ENCODE results near the gene TSC22D3. TPM values are rescaled to one million over a fixed set of nuclear protein-coding genes. Genes with fewer than 3 reads are reported as not detected.

The TSC22D3 gene
- total and polyA plus RNA-seq, 2 experiments from 2014 or later, result 35.9 to 49.0 TPM

DNA sequence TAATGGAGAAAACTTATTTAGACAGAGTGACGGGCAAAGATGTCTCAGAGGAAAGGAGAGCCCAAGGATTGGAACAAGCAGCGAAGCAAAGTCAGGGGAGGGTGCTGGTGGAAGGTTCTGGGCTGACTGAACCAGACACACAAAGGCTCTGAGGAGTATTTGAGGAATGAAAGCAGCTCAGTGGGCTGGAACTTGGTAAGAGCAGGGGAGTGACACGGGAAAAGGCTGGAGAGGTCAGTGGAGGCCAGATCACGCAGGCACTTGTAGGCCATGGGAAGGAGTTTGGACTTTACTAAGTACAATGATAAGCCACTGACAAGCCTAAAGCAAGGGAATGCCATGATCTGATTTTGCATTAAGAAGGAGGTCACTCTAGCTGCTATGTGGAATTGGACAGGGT is 71.4 kb downstream of the TSC22D3 start:
- H3K9me3 ChIP-seq (ENCODE audit: low read depth), result no peaks in the 10 kb centered on the region
- 75 to 92% methylated on average over 4 of the region's 4 CpGs for WGBS, 2 experiments (ENCODE audit: low coverage in 1 of 2, low lambda C conversion rate in 2 of 2, missing lambda C conversion rate in 2 of 2)
- no peaks in the 10 kb centered on the region for H3K36me3 ChIP-seq (ENCODE audit: low read depth)
- H3K27me3 ChIP-seq (replicated peaks; ENCODE audit: insufficient read depth), result no peaks in the 10 kb centered on the region
- H2AFZ ChIP-seq, result no peak overlapping the region
- H4K20me1 ChIP-seq (ENCODE audit: insufficient read depth), result no peaks in the 10 kb centered on the region
- H3K9ac ChIP-seq, result no peak overlapping the region
- in situ Hi-C loops (cut with MboI), result no loop called here
- H3F3A ChIP-seq (ENCODE audit: insufficient read depth), result no peaks in the 10 kb centered on the region
- DNase-seq, result no peak
- no peaks in the 10 kb centered on the region for H3K79me2 ChIP-seq (ENCODE audit: insufficient read depth)
- H3K4me3 ChIP-seq, result no peak overlapping the region
- no peak overlapping the region for H3K27ac ChIP-seq
- H3K4me1 ChIP-seq (ENCODE audit: insufficient read depth), result no peaks in the 10 kb centered on the region
- no peak overlapping the region for H3K4me2 ChIP-seq (ENCODE audit: unreplicated experiment)
- no peaks in the 10 kb centered on the region for H3K9me2 ChIP-seq (ENCODE audit: insufficient read depth)
- no peak for TF ChIP-seq EZH2phosphoT487 (IDR thresholded peaks at IDR 0.05; ENCODE audit: insufficient read depth, low read depth)
- TF ChIP-seq EZH2 (IDR thresholded peaks at IDR 0.05; ENCODE audit: insufficient read depth, poor library complexity, severe bottlenecking), result no peak

GRCh38 chrX:107701493-107702121 is 74.0 kb downstream of the TSC22D3 start:
- Histone ChIP-seq H3K4me3 (no peak overlapping the region), H3K9me2 (ENCODE audit: insufficient read depth) (no peaks in the 10 kb centered on the region), H3F3A (ENCODE audit: insufficient read depth) (no peaks in the 10 kb centered on the region), H3K9me3 (ENCODE audit: low read depth) (no peaks in the 10 kb centered on the region), H3K9ac (no peak overlapping the region), H3K4me1 (ENCODE audit: insufficient read depth) (no peaks in the 10 kb centered on the region), H4K20me1 (ENCODE audit: insufficient read depth) (no peaks in the 10 kb centered on the region), H3K79me2 (ENCODE audit: insufficient read depth) (no peaks in the 10 kb centered on the region), H3K27me3 (replicated peaks; ENCODE audit: insufficient read depth) (no peaks in the 10 kb centered on the region), H3K27ac (no peak overlapping the region), H2AFZ (no peak overlapping the region), H3K36me3 (ENCODE audit: low read depth) (no peaks in the 10 kb centered on the region), H3K4me2 (ENCODE audit: unreplicated experiment) (no peak overlapping the region)
- DNase-seq, result no peak
- no peak for TF ChIP-seq EZH2 (IDR thresholded peaks at IDR 0.05; ENCODE audit: insufficient read depth, poor library complexity, severe bottlenecking)
- in situ Hi-C loops (cut with MboI), result no loop called here
- WGBS, 2 experiments (ENCODE audit: low coverage in 1 of 2, low lambda C conversion rate in 2 of 2, missing lambda C conversion rate in 2 of 2), result 21% methylated on average over 1 of the region's 1 CpG; no CpG with 5 or more reads in 1 of the 2 experiments

- Histone ChIP-seq H3K27ac (no peak overlapping the region), H3K9me2 (ENCODE audit: insufficient read depth) (no peaks in the 10 kb centered on the region), H3K4me1 (ENCODE audit: insufficient read depth) (no peaks in the 10 kb centered on the region), H3K36me3 (ENCODE audit: low read depth) (no peaks in the 10 kb centered on the region), H3K4me2 (ENCODE audit: unreplicated experiment) (no peak overlapping the region), H3K9me3 (ENCODE audit: low read depth) (no peaks in the 10 kb centered on the region), H3K9ac (no peak overlapping the region), H3K79me2 (ENCODE audit: insufficient read depth) (no peaks in the 10 kb centered on the region), H4K20me1 (ENCODE audit: insufficient read depth) (no peaks in the 10 kb centered on the region), H2AFZ (peak overlapping the region; percentile 10; the same call in 1 of the 2 replicates), H3K27me3 (replicated peaks; ENCODE audit: insufficient read depth) (no peaks in the 10 kb centered on the region), H3K4me3 (no peak overlapping the region), H3F3A (ENCODE audit: insufficient read depth) (no peaks in the 10 kb centered on the region)
- no peak for DNase-seq
- TF ChIP-seq EZH2phosphoT487 (IDR thresholded peaks at IDR 0.05; ENCODE audit: insufficient read depth, low read depth) (no peak), EZH2 (IDR thresholded peaks at IDR 0.05; ENCODE audit: insufficient read depth, poor library complexity, severe bottlenecking) (no peak)
- in situ Hi-C loops (cut with MboI), result no loop called here
Observed at GRCh38 chrX:107700790-107701189, 74.8 kb downstream of the TSC22D3 start.

GRCh38 chrX:107700317-107700774 is 75.2 kb downstream of the TSC22D3 start:
- H3K4me1 ChIP-seq (ENCODE audit: insufficient read depth), result no peaks in the 10 kb centered on the region
- 4 to 7% methylated on average over 3 to 4 of the region's 4 CpGs for WGBS, 2 experiments (ENCODE audit: low coverage in 1 of 2, low lambda C conversion rate in 2 of 2, missing lambda C conversion rate in 2 of 2)
- H3K9me3 ChIP-seq (ENCODE audit: low read depth), result no peaks in the 10 kb centered on the region
- DNase-seq, result peak; percentile 55
- no peaks in the 10 kb centered on the region for H4K20me1 ChIP-seq (ENCODE audit: insufficient read depth)
- no peaks in the 10 kb centered on the region for H3K79me2 ChIP-seq (ENCODE audit: insufficient read depth)
- no peak for TF ChIP-seq EZH2phosphoT487 (IDR thresholded peaks at IDR 0.05; ENCODE audit: insufficient read depth, low read depth)
- TF ChIP-seq EZH2 (IDR thresholded peaks at IDR 0.05; ENCODE audit: insufficient read depth, poor library complexity, severe bottlenecking), result no peak
- no peak overlapping the region for H3K9ac ChIP-seq
- no peaks in the 10 kb centered on the region for H3K27me3 ChIP-seq (replicated peaks; ENCODE audit: insufficient read depth)
- H3F3A ChIP-seq (ENCODE audit: insufficient read depth), result no peaks in the 10 kb centered on the region
- H2AFZ ChIP-seq, result peak overlapping the region; percentile 10; the same call in 1 of the 2 replicates
- H3K27ac ChIP-seq, result no peak overlapping the region
- in situ Hi-C loops (cut with MboI), result no loop called here
- no peaks in the 10 kb centered on the region for H3K9me2 ChIP-seq (ENCODE audit: insufficient read depth)
- H3K4me3 ChIP-seq, result no peak overlapping the region
- no peak overlapping the region for H3K4me2 ChIP-seq (ENCODE audit: unreplicated experiment)
- no peaks in the 10 kb centered on the region for H3K36me3 ChIP-seq (ENCODE audit: low read depth)

- no peaks in the 10 kb centered on the region for H3K27me3 ChIP-seq (replicated peaks; ENCODE audit: insufficient read depth)
- in situ Hi-C loops (cut with MboI), result no loop called here
- TF ChIP-seq EZH2phosphoT487 (IDR thresholded peaks at IDR 0.05; ENCODE audit: insufficient read depth, low read depth), result no peak
- no peak for TF ChIP-seq EZH2 (IDR thresholded peaks at IDR 0.05; ENCODE audit: insufficient read depth, poor library complexity, severe bottlenecking)
- H4K20me1 ChIP-seq (ENCODE audit: insufficient read depth), result no peaks in the 10 kb centered on the region
- H3K4me3 ChIP-seq, result no peak overlapping the region
- H2AFZ ChIP-seq, result no peak overlapping the region
- no peak overlapping the region for H3K4me2 ChIP-seq (ENCODE audit: unreplicated experiment)
- no peaks in the 10 kb centered on the region for H3K79me2 ChIP-seq (ENCODE audit: insufficient read depth)
- no peaks in the 10 kb centered on the region for H3K36me3 ChIP-seq (ENCODE audit: low read depth)
- 88 to 92% methylated on average over 2 of the region's 2 CpGs for WGBS, 2 experiments (ENCODE audit: low coverage in 1 of 2, low lambda C conversion rate in 2 of 2, missing lambda C conversion rate in 2 of 2)
- no peaks in the 10 kb centered on the region for H3K9me2 ChIP-seq (ENCODE audit: insufficient read depth)
- H3K9me3 ChIP-seq (ENCODE audit: low read depth), result no peaks in the 10 kb centered on the region
- no peak overlapping the region for H3K27ac ChIP-seq
- H3K4me1 ChIP-seq (ENCODE audit: insufficient read depth), result no peaks in the 10 kb centered on the region
- H3F3A ChIP-seq (ENCODE audit: insufficient read depth), result no peaks in the 10 kb centered on the region
- no peak for DNase-seq
- H3K9ac ChIP-seq, result no peak overlapping the region
Observed at GRCh38 chrX:107699616-107700015, 76.0 kb downstream of the TSC22D3 start.
